GM19328 (cell line): Measurements from ENCODE around the gene FCER1G.
A peak's percentile ranks its signal among the peaks of the same experiment; 100 is the strongest.
"Not testable (repeated sequence)": the region's sequence is repeated elsewhere in the genome, so short reads cannot be mapped to it uniquely, and the experiment has no call there.

Experiments
- ATAC-seq: cut with Tn5 transposase; IDR thresholded peaks from one replicate; pipeline ENCODE4 v1.9.1; 2021; ENCODE audit warnings: mild to moderate bottlenecking, moderate library complexity; ENCODE audit not compliant: unreplicated experiment

Gene FCER1G

GRCh38 chr1:161206411-161207140 is 8.5 kb upstream of the FCER1G start:
- no peak for ATAC-seq

DNA sequence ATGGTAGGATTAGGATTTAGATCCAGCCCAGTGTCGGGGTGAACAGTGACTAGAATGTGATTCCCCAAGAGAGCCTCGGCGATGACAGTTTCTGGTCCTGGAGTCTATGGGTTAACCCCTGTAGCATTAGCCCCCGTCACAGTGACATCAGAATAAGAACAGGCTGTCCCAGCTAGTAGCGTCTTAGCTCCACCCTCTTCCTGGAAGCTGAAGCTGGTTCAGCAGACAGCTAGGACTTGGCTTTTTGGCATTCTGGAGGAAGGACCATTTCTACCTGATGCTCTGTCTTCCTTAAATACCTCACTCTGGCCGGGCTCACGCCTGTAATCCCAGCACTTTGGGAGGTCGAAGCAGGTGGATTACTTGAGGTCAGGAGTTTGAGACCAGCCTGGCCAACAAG is 7.9 kb upstream of the FCER1G start:
- no peak for ATAC-seq

GRCh38 chr1:161209790-161210409 is 5.2 kb upstream of the FCER1G start:
- ATAC-seq, result no peak

DNA sequence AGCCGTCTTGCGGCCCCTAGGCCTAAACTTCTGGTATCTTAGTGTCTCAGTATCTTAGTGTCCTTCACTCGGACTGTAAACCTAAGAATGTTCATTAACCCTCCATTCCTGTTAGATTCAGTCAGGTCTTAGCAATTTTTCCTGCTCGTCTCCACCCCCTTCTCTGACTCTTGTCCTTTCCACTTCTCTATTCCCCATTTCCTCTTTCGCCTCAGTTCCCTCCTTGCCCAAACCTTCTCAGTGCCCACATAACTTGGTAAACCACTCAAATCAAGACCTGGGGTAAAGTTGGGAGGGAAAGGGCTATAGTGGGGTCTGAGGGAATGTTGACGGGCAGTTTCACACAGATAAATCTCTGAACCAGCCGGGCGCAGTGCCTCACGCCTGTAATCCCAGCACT is 726 bp upstream of the FCER1G start:
- no peak for ATAC-seq

GRCh38 chr1:161216945-161217712 is 2.0 kb downstream of the FCER1G start:
- ATAC-seq, result peak; percentile 78

- ATAC-seq, result no peak
Measured at GRCh38 chr1:161217831-161218230, 2.7 kb downstream of the FCER1G start.

DNA sequence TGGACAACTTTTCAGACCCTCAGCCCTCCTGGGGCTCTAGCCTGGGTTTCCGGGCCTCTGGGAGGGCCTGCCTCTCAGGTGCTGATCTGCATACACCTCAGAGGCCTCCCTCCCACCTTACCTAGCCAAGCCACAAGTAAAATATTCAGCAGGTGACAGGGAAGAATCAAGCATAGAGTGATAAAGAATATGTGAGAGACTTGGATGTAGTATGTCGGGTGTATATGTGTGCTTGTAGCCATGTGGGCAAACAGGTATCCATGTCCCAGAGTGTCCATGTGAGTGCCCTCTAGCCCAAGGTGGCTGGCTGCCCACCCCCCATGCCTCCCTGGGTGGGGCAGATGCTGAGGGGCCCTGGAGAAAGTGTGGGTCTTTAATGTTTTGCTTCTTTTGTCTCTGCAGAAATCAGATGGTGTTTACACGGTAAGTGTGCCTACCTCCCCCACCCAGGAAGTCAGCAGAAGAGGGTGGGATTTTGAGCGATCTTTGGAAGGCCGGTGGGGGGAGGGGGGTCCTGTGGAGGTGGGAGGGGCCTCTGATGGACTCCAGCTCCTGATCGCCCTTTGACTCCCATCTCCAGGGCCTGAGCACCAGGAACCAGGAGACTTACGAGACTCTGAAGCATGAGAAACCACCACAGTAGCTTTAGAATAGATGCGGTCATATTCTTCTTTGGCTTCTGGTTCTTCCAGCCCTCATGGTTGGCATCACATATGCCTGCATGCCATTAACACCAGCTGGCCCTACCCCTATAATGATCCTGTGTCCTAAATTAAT is 3.4 kb downstream of the FCER1G start:
- no peak for ATAC-seq

GRCh38 chr1:161219078-161219892 is 4.2 kb downstream of the FCER1G start:
- ATAC-seq, result no peak

GRCh38 chr1:161220002-161220401 is 4.9 kb downstream of the FCER1G start:
- ATAC-seq, result no peak

- no peak for ATAC-seq
Measured at GRCh38 chr1:161222175-161223019, 7.3 kb downstream of the FCER1G start.

DNA sequence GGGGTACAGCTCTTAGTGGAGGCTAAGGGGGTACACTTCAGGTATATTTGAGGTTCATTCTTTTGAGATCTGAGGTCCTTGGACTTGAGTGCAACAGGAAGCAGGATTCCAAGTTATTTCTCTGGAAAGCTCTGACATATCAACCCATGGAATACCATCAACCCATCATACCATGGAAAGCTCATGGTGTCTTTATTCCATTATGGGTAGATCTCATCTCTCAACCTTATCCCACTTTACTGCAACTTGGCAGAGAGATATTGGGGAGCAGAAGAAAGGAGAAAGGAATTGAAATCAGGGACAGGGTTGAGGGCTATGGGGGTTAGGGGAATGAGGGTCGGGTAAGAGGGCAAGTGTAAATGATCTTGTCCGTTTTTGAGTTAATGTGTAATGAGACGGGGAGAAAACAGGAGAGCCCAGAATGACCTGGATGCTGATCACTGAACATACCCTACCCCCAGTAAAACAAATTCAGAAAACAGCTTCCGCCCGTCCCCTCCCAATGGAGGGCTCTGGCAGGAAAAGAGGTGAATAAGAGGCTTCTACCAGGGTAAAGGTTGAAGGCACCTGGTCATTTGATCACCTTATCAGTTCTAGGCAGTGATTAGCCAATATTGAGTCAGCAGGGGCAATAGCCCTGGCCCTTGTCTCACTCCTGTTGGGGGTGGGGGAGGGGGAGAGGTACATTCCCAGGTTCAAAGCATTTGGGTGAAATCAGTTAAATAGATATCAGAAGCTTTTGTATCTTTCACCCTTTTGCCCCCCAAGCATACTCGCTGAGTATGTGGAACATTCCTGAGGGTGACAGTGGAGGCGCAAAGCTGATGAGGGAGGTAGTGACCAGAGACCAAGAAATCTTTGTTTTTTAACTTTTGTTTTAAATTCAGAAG is 9.0 kb downstream of the FCER1G start:
- ATAC-seq, result no peak

DNA sequence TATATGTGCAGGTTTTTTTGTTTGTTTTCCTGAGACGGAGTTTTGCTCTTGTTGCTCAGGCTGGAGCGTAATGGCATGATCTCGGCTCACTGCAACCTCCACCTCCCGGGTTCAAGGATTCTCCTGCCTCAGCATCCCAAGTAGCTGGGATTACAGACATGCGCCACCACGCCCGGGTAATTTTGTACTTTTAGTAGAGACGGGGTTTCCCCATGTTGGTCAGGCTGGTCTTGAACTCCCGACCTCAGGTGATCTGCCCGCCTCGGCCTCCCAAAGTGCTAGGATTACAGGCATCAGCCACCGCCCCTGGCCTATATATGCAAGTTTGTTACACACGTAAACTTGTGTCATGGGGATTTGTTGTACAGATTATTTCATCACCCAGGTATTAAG is 9.6 kb downstream of the FCER1G start:
- not testable (repeated sequence) for ATAC-seq

GRCh38 chr1:161225178-161225533 is 10.1 kb downstream of the FCER1G start:
- no peak for ATAC-seq

DNA sequence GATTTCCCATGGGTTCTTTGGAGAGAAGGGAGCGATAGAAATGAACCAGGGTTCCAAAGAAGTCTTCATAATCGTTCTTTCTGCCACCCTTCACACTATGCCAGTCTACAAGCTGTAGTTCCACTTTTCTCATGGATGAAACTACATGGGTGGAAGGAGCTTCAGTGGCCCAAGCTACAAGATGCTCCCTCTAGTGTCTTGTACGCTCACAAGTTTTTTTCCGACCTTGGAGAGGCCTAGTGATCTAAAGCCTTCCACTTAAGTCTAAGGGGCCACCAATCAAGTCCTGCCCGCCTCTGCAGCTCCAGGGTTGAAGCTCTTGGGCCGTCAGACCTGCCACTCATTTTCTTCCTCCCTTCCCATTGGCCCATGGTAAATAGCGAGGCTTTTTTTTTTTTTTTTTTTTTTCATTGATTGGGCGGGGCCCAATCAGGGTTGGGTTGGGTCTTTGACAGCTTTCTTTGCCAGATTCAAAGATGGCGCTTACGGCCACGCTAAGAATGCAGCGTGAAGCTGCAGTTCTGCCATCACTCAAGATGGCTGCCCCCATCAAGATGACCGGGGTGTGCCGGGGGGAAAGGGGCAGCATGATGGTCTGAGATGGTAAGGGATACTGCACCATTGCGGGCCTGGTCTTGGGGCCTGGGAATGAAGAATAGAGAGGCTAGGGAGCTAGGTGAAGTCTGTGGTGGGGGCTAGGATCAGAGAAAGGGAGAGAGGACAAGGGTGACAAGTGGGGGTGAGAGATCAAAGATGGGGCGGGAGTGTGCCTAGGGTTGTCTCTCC is 10.6 kb downstream of the FCER1G start, which contains the start of gene TOMM40L:
Gene TOMM40L (plus strand): TSS at position 527 of the 786 bp plus-strand sequence. CDS start 430 bp downstream, outside the sequence.
- ATAC-seq, result peak; percentile 93

GRCh38 chr1:161226320-161226711 is 11.2 kb downstream of the FCER1G start:
- ATAC-seq, result no peak

DNA sequence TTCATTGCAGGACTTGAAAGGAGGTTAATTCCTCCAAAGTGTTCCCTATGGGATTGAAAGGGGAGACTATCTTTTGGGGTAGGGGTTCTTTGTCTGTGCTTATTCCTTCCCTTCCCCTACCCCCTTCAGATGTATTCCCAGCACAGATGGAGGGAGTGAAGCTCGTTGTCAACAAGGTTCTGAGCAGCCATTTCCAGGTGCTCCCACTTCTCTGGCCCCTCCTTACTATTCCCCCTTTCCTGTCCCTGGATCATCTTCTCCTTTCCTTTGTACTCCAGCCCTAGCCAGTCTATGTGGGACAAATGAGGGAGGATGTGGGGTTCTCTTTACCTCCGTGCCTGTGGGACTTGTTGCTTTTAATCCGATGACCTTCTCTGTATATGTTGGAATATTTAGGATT is 11.7 kb downstream of the FCER1G start:
- ATAC-seq, result no peak

GRCh38 chr1:161227196-161227871 is 12.2 kb downstream of the FCER1G start:
- no peak for ATAC-seq
